OCI-LY7 (cell line): ENCODE data around the gene GGA1. TPM values are rescaled to one million over a fixed set of nuclear protein-coding genes. Genes with fewer than 3 reads are reported as not detected.

Experiments
- BruUV-seq: library from RNA; stranded (reverse); fragments of 400-500 nt; replicated peaks from 2 replicates; lab custom pipeline; 2021; lab: Mats Ljungman, UMichigan
- CTCF ChIA-PET: fragments of 300-600 bp; sonication (Branson Sonifier 250); formaldehyde crosslinking; loops from one replicate; lab custom pipeline; 2022; ENCODE audit warnings: antibody characterized with exemption; ENCODE audit not compliant: unreplicated experiment; lab: Charles Lee
- POLR2A ChIA-PET: fragments of 300-600 bp; sonication (Branson Sonifier 250); formaldehyde crosslinking; loops from one replicate; lab custom pipeline; 2022; ENCODE audit warnings: antibody characterized with exemption; lab: Charles Lee
- DNase-seq: peaks from one replicate; pipeline ENCODE4 v3.0.0-alpha.2; 2015; ENCODE audit warnings: low spot score
- H2AFZ ChIP-seq: fragments of 200-600 bp; sonication (generic), shearing (Covaris generic); 2 replicates; pipeline ENCODE4 v1.6.1; 2014; ENCODE audit warnings: mild to moderate bottlenecking, antibody characterized with exemption, low read length, moderate library complexity
- H3K27ac ChIP-seq: fragments of 200-600 bp; sonication (generic); 2 replicates; pipeline ENCODE4 v1.5.1; 2014; ENCODE audit warnings: mixed run types, low read depth, mild to moderate bottlenecking, moderate library complexity, low read length, inconsistent platforms; ENCODE audit not compliant: poor library complexity, severe bottlenecking
- H3K36me3 ChIP-seq: fragments of 200-600 bp; sonication (generic); 2 replicates; pipeline ENCODE4 v1.6.1; 2014; ENCODE audit warnings: mild to moderate bottlenecking, antibody characterized with exemption, low read length, moderate library complexity, mixed read lengths; ENCODE audit not compliant: insufficient read depth
- H3K4me1 ChIP-seq: fragments of 200-600 bp; sonication (generic); 2 replicates; pipeline ENCODE4 v1.5.1; 2014; ENCODE audit warnings: mild to moderate bottlenecking, low read length; ENCODE audit not compliant: insufficient read depth, poor library complexity, severe bottlenecking
- H3K4me2 ChIP-seq: fragments of 200-600 bp; sonication (generic); 2 replicates; pipeline ENCODE4 v1.6.1; 2014; ENCODE audit warnings: mild to moderate bottlenecking, low read length
- H3K4me3 ChIP-seq: fragments of 200-600 bp; sonication (generic); 2 replicates; pipeline ENCODE4 v1.5.1; 2014; ENCODE audit warnings: mild to moderate bottlenecking, low read depth, low read length; ENCODE audit not compliant: poor library complexity, severe bottlenecking
- H3K79me2 ChIP-seq: fragments of 200-600 bp; sonication (generic); 2 replicates; pipeline ENCODE4 v1.6.1; 2016; ENCODE audit warnings: low read depth, mild to moderate bottlenecking, low read length, moderate library complexity, mixed read lengths; ENCODE audit not compliant: insufficient read depth
- H3K9me2 ChIP-seq: fragments of 200-600 bp; sonication (generic); 2 replicates; pipeline ENCODE4 v1.6.1; 2016; ENCODE audit warnings: mild to moderate bottlenecking, low read length, mixed read lengths; ENCODE audit not compliant: insufficient read depth
- H3K9me3 ChIP-seq: fragments of 200-600 bp; sonication (generic); 2 replicates; pipeline ENCODE4 v1.6.1; 2014; ENCODE audit warnings: mild to moderate bottlenecking, mixed run types, low read length, mixed read lengths
- H4K20me1 ChIP-seq: fragments of 200-600 bp; sonication (generic); 2 replicates; pipeline ENCODE4 v1.6.1; 2014; ENCODE audit warnings: mild to moderate bottlenecking, antibody characterized with exemption, low read length, moderate library complexity, mixed read lengths; ENCODE audit not compliant: insufficient read depth
- EZH2phosphoT487 ChIP-seq: fragments of 200-600 bp; sonication (generic); IDR thresholded peaks from 2 replicates; pipeline ENCODE4 v1.6.1; 2018; ENCODE audit warnings: low read depth, borderline replicate concordance, mild to moderate bottlenecking, mixed run types, antibody characterized with exemption, low read length, moderate library complexity, mixed read lengths
- intact Hi-C: fragments of 100-400 bp; cut with micrococcal nuclease; formaldehyde crosslinking; loops from one replicate; pipeline ENCODE4 v1.10.0; 2022; ENCODE audit not compliant: unreplicated experiment
- total RNA-seq, 2 experiments: library from RNA; depleted of rRNA in 1 of 2; stranded (reverse); fragments of >200 nt in 1 of 2; shearing (Covaris generic) in 1 of 2; gene quantifications; 2 replicates each; pipeline ENCODE4 v1.2.3, GENCODE V29; 2014 to 2022
- TF ChIP-seq, protein P1 (sequence below): fragments of 200-600 bp; sonication (generic); conservative IDR thresholded peaks from 2 replicates; pipeline ENCODE4 v1.5.1; 2014; ENCODE audit warnings: mild to moderate bottlenecking, antibody characterized with exemption, low read length, moderate library complexity, mixed read lengths

Gene GGA1
- total RNA-seq, 2 experiments from 2014 or later = 127 to 172 TPM

DNA sequence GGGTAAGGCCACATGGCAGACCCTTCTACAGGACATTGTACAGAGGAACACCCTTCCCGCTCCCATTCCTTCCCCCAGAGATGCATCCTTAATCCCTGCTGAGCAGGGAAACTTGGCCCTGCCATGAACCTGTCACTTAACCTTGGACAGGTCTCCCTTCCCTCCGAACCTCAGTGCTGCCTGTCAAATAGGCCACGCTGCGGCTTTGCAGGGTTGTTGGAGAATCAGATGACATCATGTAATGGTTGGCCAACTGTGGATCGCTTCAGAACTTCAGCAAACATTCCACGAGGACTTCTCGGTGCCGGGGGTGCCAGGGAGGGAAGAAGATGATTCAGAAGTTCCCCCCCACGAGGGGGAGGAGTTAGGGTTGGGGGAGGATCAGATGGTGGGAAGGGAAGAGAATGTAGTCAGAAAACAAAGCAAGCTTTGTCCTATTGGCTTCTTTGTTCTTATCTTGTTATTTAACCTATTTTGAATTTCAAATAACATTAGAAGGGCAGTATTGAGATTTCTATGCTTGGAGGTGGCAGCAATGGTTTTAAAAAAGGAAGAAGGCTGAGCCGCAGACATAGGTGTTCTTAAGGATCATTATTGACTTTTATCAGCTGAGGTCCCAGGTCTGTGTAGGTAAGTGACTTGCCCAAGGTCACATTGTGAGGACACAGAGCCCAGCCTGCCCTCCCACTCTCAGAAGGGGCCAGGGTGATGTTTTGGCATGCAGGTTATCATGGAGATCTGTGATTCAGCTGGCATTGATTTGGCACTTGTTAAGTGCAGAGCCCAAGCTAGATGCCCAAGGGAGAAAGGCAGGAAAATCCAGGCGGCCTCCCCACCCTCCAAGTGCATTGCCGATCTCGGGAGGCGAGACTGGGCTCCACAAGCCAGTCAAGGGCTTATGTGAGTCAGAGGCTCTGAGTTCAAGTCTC lies 45.2 kb upstream of the GGA1 start:
- no peak for TF ChIP-seq EZH2phosphoT487
- TF ChIP-seq, protein P1, sequence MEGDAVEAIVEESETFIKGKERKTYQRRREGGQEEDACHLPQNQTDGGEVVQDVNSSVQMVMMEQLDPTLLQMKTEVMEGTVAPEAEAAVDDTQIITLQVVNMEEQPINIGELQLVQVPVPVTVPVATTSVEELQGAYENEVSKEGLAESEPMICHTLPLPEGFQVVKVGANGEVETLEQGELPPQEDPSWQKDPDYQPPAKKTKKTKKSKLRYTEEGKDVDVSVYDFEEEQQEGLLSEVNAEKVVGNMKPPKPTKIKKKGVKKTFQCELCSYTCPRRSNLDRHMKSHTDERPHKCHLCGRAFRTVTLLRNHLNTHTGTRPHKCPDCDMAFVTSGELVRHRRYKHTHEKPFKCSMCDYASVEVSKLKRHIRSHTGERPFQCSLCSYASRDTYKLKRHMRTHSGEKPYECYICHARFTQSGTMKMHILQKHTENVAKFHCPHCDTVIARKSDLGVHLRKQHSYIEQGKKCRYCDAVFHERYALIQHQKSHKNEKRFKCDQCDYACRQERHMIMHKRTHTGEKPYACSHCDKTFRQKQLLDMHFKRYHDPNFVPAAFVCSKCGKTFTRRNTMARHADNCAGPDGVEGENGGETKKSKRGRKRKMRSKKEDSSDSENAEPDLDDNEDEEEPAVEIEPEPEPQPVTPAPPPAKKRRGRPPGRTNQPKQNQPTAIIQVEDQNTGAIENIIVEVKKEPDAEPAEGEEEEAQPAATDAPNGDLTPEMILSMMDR = no peak
- Histone ChIP-seq H3K9me3 (no peaks in the 10 kb centered on the region), H3K4me3 (no peak overlapping the region), H3K36me3 (no peaks in the 10 kb centered on the region), H3K4me1 (peaks cover 4% of the 10 kb centered on the region), H3K9me2 (no peaks in the 10 kb centered on the region), H4K20me1 (no peaks in the 10 kb centered on the region), H2AFZ (no peak overlapping the region), H3K4me2 (no peak overlapping the region), H3K27ac (no peak overlapping the region), H3K79me2 (no peaks in the 10 kb centered on the region)
- ChIA-PET CTCF (interaction anchor here (1.0 kb wide), 1 partner anchor 29 kb away, joined by 3 read pairs; no protein-coding TSS in a partner anchor), POLR2A (interaction anchor here (0.6 to 1.1 kb wide), 2 partner anchors 16 to 22 kb away, joined by 3 read pairs; partner anchors contain the start of gene LGALS2)
- intact Hi-C loops = no loop called here
- DNase-seq = no peak
- no TSS peak for BruUV-seq

DNA sequence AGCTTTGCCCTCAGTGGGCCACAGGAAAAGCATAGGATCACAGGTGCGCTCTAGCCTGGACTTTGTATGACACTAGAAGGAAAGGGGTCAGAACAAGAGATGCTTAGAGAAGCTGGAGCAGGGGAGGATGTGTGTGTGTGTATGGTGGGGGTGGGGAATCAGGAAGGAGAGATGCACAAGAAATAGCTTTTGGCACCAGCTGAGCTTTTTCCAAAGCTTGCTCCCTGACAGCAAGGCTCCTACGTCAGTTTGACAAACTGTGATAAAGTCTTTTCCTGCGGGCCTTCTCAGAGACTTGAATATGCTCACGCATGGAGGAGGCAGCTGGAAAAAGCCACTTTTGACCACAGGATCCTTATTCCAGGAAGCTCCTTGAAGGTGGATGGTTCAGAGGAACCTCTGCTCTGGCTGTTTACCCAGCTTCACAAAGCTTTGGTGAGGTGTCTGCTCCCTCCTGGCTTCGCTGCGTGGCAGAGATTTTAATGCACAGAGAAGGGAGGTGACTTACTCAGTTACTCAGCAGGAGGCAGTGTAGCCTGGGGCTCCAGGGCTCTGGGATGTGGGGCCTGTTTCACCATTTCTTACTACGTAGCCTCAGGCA lies 44.4 kb upstream of the GGA1 start:
- Histone ChIP-seq H3K4me2 (no peak overlapping the region), H3K9me3 (no peaks in the 10 kb centered on the region), H3K79me2 (no peaks in the 10 kb centered on the region), H3K4me3 (no peak overlapping the region), H4K20me1 (no peaks in the 10 kb centered on the region), H3K9me2 (no peaks in the 10 kb centered on the region), H3K27ac (no peak overlapping the region), H3K36me3 (no peaks in the 10 kb centered on the region), H3K4me1 (peaks cover 4% of the 10 kb centered on the region), H2AFZ (no peak overlapping the region)
- DNase-seq = no peak
- POLR2A ChIA-PET = interaction anchor here (0.9 to 1.1 kb wide), 2 partner anchors 22 to 25 kb away, joined by 3 read pairs; no protein-coding TSS in a partner anchor
- BruUV-seq = no TSS peak
- TF ChIP-seq, protein P1 = 0 out of 2 replicates have a peak, but pooled peaks have one; percentile 14
- TF ChIP-seq EZH2phosphoT487 = no peak
- intact Hi-C loops = no loop called here
- CTCF ChIA-PET = no interaction called here
